WTC11 (cell line): ENCODE data around the gene KLK6.

ENCODE experiments used
- ATF3 ChIP-seq: sonication (generic); formaldehyde crosslinking; conservative IDR thresholded peaks from 2 replicates; pipeline ENCODE4 v1.8.1; 2022; ENCODE audit warnings: mild to moderate bottlenecking, missing genetic modification reagents
- CTCF ChIP-seq: fragments of 200-600 bp; IDR thresholded peaks from 2 replicates; pipeline ENCODE4 v1.8.0; 2022; ENCODE audit warnings: antibody characterized with exemption
- FOXJ3 ChIP-seq: sonication (generic); formaldehyde crosslinking; IDR thresholded peaks from 2 replicates; pipeline ENCODE4 v1.9.0; 2021; ENCODE audit warnings: missing genetic modification reagents, mild to moderate bottlenecking, borderline replicate concordance
- FOXK1 ChIP-seq: sonication (generic); formaldehyde crosslinking; IDR thresholded peaks from 2 replicates; pipeline ENCODE4 v1.8.0; 2022; ENCODE audit warnings: mild to moderate bottlenecking, moderate library complexity, missing genetic modification reagents
- IRF2 ChIP-seq: sonication (generic); formaldehyde crosslinking; IDR thresholded peaks from 2 replicates; pipeline ENCODE4 v1.8.0; 2022; ENCODE audit warnings: low read depth, missing genetic modification reagents, borderline replicate concordance
- NFYB ChIP-seq: sonication (generic); formaldehyde crosslinking; conservative IDR thresholded peaks from 2 replicates; pipeline ENCODE4 v1.8.0; 2022; ENCODE audit warnings: low read depth, missing genetic modification reagents
- SMAD4 ChIP-seq: sonication (generic); formaldehyde crosslinking; IDR thresholded peaks from 2 replicates; pipeline ENCODE4 v1.8.0; 2022; ENCODE audit warnings: mild to moderate bottlenecking, missing genetic modification reagents
- TEAD4 ChIP-seq: sonication (generic); formaldehyde crosslinking; IDR thresholded peaks from 2 replicates; pipeline ENCODE4 v1.8.0; 2022; ENCODE audit warnings: mild to moderate bottlenecking, missing genetic modification reagents
- ZNF138 ChIP-seq: sonication (generic); formaldehyde crosslinking; conservative IDR thresholded peaks from 2 replicates; pipeline ENCODE4 v1.8.1; 2022; ENCODE audit warnings: mild to moderate bottlenecking, moderate library complexity, missing genetic modification reagents
- ZNF219 ChIP-seq: sonication (generic); formaldehyde crosslinking; IDR thresholded peaks from 2 replicates; pipeline ENCODE4 v1.8.0; 2023; ENCODE audit warnings: missing genetic modification reagents, mild to moderate bottlenecking, borderline replicate concordance
- ZNF232 ChIP-seq: sonication (generic); formaldehyde crosslinking; IDR thresholded peaks from 2 replicates; pipeline ENCODE4 v1.8.0; 2022; ENCODE audit warnings: mild to moderate bottlenecking, missing genetic modification reagents
- ZNF416 ChIP-seq: fragments of 250-450 bp; sonication (Bioruptor Pico); IDR thresholded peaks from 2 replicates; pipeline ENCODE4 v1.9.0; 2021; ENCODE audit warnings: mild to moderate bottlenecking, inconsistent platforms

GRCh38 chr19:50978772-50979390 lies 9.5 kb upstream of the KLK6 start:
- TF ChIP-seq CTCF (no peak), IRF2 (CRISPR knock-in tag) (no peak), ZNF416 (CRISPR knock-in tag) (no peak), SMAD4 (no peak), ATF3 (CRISPR knock-in tag) (no peak), ZNF219 (no peak), TEAD4 (CRISPR knock-in tag) (no peak), FOXJ3 (CRISPR knock-in tag) (no peak), ZNF138 (CRISPR knock-in tag) (no peak), ZNF232 (CRISPR knock-in tag) (no peak), NFYB (CRISPR knock-in tag) (no peak), FOXK1 (CRISPR knock-in tag) (no peak)
